ENCODE results near the gene EXOC3L4.
"Not testable (repeated sequence)": the region's sequence is repeated elsewhere in the genome, so short reads cannot be mapped to it uniquely, and the experiment has no call there.

Gene EXOC3L4

DNA sequence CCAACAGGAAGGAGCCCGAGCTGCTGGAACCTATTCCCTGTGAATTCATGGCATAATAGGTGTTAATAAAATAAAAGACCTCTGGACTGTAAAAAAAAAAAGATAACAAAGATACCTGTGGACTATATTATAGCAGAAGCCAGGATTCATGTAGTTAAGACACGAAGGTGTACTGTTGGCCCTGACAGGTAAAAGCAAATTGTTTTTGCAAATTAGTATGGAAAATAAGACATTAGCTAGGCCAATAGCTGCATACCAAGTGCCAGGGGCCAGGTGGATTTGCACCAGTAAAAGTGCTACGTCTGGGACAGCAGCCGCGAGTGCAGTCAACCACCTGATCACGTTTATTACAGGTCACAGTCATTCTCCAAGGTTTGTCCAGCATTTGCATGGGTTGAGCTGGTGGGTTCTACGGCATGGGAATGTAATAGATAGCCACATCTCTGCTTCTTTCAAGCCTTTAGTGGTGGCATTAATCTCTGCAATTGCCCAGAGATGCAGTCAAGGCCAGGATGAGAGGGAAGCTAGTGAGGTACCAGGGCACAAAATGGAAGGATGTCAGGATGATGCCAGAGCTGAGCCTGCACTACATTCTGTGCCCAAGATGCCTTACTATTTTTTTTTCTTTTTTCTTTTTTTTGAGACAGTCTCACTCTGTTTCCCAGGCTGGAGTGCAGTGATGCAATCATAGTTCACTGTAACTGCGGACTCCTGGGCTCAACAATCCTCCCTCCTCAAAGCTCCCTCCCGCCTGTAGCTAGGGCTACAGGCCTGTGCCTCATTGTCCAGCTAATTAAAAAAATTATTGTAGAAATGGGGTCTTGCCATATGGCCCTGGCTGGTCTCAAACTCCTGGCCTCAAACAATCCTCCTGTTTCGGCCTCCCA is 55.1 kb downstream of the EXOC3L4 start:
- Mint-ChIP-seq H3K4me3 (no peak overlapping the region), H3K27me3 (peaks cover 32 to 39% of the 10 kb centered on the region in 2 donors), H3K4me1 (ENCODE audit: low read depth in 2 of 2) (no peaks in the 10 kb centered on the region), H3K9me3 (no peaks in the 10 kb centered on the region), H3K27ac (no peak overlapping the region), H3K36me3 (ENCODE audit: insufficient read depth) (no peaks in the 10 kb centered on the region)
- no peak for ATAC-seq (replicated peaks)
- DNase-seq, result no peak

DNA sequence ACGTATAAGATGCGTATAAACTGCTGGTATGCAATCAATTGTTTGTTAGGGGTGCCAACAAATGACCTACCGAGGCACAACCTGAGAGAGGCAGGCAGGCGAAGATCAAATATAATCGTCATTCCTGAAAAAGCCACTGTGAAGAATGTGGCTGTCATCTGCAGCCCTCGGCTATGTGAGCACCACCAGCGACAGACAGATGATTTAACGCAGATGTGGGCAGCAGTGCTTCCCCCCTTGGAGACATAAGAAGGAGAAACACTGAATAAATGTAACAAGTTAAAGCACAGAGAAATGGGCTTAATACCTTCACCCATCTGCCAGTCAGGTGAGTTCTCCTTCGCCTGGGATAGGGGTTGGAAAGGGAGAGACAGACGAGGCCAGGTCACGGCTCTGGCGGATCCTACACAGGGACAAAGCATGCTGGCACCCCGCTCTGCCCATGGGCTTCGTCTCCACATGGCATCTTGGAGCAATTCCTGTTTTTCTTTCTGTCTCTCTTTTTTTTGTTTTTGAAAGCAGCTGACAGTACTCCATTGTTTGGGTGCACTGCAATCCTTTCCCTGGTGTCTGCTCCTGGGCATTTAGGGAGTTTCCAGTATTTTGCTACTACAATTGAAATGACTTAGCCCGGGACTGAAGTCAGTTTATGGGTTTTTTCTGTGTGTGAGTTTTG is 56.9 kb downstream of the EXOC3L4 start:
- Mint-ChIP-seq H3K9me3 (no peaks in the 10 kb centered on the region), H3K4me3 (no peak overlapping the region), H3K4me1 (ENCODE audit: low read depth in 2 of 2) (no peaks in the 10 kb centered on the region), H3K27ac (no peak overlapping the region), H3K27me3 (peaks cover 24 to 31% of the 10 kb centered on the region in 2 donors), H3K36me3 (ENCODE audit: insufficient read depth) (no peaks in the 10 kb centered on the region)
- no peak for DNase-seq
- no peak for ATAC-seq (replicated peaks)

DNA sequence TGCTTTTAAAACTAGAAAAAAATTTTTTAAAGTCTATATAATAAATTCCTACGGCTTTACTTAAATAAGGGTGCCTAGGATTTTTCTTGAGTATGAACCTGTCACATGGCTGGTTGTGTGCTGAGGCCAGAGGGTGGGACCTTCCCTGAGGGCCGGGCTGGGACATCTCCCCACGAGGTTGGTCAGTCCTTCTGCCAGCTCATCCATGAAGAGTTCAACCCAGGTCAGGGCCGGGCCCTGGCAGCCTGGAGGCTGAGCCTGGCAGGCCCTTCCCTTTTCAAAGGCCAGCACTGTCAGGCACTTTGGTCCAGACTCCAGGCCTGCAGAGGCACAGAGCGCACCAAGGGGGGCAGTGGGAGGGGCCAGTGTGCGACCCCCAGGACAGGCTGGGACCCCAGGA is 60.5 kb downstream of the EXOC3L4 start:
- no peak for DNase-seq
- no peak overlapping the region for H3K27ac Mint-ChIP-seq
- peaks cover 7 to 21% of the 10 kb centered on the region in 2 donors for H3K27me3 Mint-ChIP-seq
- no peaks in the 10 kb centered on the region for H3K36me3 Mint-ChIP-seq (ENCODE audit: insufficient read depth)
- no peak for ATAC-seq (replicated peaks)
- H3K9me3 Mint-ChIP-seq, result no peaks in the 10 kb centered on the region
- H3K4me3 Mint-ChIP-seq, result no peak overlapping the region
- H3K4me1 Mint-ChIP-seq (ENCODE audit: low read depth in 2 of 2), result no peaks in the 10 kb centered on the region

DNA sequence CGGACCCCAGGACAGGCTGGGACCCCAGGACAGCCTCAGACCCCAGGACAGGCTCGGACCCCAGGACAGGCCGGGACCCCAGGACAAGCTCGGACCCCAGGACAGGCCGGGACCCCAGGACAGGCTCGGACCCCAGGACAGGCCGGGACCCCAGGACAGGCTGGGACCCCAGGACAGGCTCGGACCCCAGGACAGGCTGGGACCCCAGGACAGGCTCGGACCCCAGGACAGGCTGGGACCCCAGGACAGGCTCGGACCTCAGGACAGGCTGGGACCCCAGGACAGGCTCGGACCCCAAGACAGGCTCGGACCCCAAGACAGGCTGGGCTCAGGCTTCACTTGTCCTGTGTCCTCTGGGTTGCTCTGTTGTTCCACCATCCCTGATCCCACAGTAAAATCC is 60.9 kb downstream of the EXOC3L4 start:
- not testable (repeated sequence) for H3K4me1 Mint-ChIP-seq (ENCODE audit: low read depth in 2 of 2)

DNA sequence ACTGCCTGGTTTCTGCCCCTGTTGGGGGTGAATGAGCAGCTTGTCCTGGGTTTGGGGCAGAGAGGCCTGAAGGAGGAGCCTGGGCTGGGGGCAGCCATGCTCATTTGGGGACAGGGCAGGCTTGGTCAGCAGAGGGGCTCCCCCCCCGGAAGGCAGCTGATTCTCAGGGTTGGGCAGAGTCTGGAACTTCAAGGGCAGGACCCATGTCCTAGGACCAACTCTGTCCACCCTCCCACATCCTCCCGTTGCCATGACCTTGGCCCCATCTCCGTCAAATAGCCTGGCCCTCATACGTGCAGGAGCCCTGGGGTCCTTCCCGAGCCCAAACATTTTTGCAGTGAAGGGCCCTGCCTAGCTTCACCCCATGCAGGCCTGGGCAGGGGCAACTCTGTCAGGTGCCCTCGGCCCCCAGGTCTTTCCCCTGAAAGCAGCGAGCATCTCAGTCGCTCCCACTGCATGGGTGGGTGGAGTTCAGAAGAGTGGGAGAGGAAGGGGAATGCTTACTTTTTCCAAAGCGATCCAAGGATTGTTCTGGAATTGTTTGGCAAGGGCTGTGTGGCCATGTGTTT is 61.4 kb downstream of the EXOC3L4 start:
- DNase-seq, result no peak
- Mint-ChIP-seq H3K27me3 (peaks cover 3 to 21% of the 10 kb centered on the region in 2 donors), H3K9me3 (no peaks in the 10 kb centered on the region), H3K36me3 (ENCODE audit: insufficient read depth) (no peaks in the 10 kb centered on the region), H3K4me1 (ENCODE audit: low read depth in 2 of 2) (peaks cover 0 to 2% of the 10 kb centered on the region in 2 donors), H3K4me3 (no peak overlapping the region), H3K27ac (no peak overlapping the region)
- ATAC-seq (replicated peaks), result no peak

More for the DNA sequence above, 60.9 kb downstream of the EXOC3L4 start:
- not testable (repeated sequence) for H3K36me3 Mint-ChIP-seq (ENCODE audit: insufficient read depth); ATAC-seq (replicated peaks); H3K4me3 Mint-ChIP-seq; H3K27ac Mint-ChIP-seq; DNase-seq; H3K9me3 Mint-ChIP-seq
- peaks cover 7 to 21% of the 10 kb centered on the region in 2 donors for H3K27me3 Mint-ChIP-seq

DNA sequence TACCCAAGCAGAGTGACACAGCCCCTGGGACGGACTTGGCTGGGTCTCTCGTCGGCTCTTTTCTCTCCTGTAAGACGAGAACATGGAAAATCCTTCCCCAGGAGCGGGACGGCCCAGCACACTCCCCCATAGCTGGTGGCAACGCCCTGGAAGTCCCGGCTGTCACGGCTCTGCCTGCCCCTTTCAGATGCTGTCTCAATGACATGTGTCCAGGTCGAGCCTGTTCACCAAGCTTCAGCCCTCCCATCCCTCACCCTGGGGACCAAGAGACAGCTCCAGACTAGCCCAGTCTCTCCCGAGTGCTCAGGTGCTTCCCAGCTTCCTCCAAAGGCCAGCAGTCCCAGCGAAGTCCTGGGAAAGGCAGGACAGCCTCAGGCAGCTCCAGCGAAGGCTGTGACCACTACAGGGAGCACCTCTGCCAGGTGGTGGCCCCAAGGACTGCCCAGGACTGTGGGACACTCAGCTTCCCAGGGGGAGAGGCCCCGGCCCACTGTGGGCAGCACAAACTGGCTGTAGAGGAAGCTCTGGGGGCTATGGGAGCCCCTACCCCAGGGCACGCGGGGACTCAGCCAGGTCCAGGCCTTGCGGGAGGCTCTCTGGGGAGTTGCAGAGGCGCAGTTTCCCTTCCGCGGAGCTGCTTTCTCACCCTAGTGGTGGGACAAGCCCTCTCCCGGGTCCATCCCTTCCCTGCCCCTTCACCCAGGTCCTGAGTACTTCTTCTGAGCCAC is 62.3 kb downstream of the EXOC3L4 start:
- Mint-ChIP-seq H3K9me3 (no peaks in the 10 kb centered on the region), H3K27ac (no peak overlapping the region), H3K27me3 (peaks cover 0 to 22% of the 10 kb centered on the region in 2 donors), H3K4me3 (no peak overlapping the region), H3K36me3 (ENCODE audit: insufficient read depth) (no peaks in the 10 kb centered on the region), H3K4me1 (ENCODE audit: low read depth in 2 of 2) (peaks cover 0 to 4% of the 10 kb centered on the region in 2 donors)
- ATAC-seq (replicated peaks), result no peak
- no peak for DNase-seq

DNA sequence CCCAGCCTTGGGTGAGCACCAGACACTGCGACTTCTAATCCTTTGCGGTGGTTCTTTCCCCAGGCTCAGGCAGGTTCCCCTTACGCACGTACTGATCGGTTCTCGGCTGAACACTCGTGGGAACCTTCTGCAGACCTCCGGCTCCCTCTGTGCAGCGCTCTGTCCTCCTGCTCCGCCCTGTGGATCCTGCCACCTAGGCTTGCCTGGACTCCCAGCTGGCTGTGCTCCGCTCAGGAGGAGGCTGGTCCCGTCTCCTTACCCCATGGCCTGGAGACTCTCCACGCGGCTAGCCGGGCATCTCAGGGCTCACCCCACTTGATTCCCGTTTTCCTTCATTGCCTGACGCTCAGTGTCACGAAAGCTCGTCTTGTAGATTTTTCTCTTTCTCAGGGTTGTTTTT is 63.4 kb downstream of the EXOC3L4 start:
- ATAC-seq (replicated peaks) (no peak), DNase-seq (no peak)
- no peak overlapping the region for H3K27ac Mint-ChIP-seq
- H3K36me3 Mint-ChIP-seq (ENCODE audit: insufficient read depth), result no peaks in the 10 kb centered on the region
- H3K9me3 Mint-ChIP-seq, result no peaks in the 10 kb centered on the region
- H3K4me3 Mint-ChIP-seq, result no peak overlapping the region
- H3K4me1 Mint-ChIP-seq (ENCODE audit: low read depth in 2 of 2), result peaks cover 0 to 4% of the 10 kb centered on the region in 2 donors
- H3K27me3 Mint-ChIP-seq, result peaks cover 0 to 34% of the 10 kb centered on the region in 2 donors

DNA sequence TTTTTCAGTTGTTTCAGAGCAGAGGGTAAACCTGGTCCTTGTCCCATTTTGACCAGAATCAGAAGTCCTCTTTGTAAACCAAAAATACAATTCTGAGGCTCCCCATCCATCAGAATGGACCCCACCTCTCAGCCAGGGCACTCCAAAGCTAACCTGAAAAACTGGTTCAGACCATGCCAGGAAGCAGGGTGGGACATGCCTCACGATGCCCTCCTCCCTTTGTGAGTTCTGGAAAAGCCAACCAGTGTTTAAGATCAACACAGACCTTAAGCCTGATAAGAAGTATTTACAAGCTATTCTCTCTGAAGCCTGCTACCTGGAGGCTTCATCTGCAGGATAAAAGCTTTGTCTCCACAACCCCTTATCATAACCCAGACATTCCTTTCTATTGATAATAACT is 64.2 kb downstream of the EXOC3L4 start:
- no peak overlapping the region for H3K27ac Mint-ChIP-seq
- peaks cover 0 to 4% of the 10 kb centered on the region in 2 donors for H3K4me1 Mint-ChIP-seq (ENCODE audit: low read depth in 2 of 2)
- H3K9me3 Mint-ChIP-seq, result no peaks in the 10 kb centered on the region
- DNase-seq, result no peak
- no peaks in the 10 kb centered on the region for H3K36me3 Mint-ChIP-seq (ENCODE audit: insufficient read depth)
- H3K4me3 Mint-ChIP-seq, result no peak overlapping the region
- no peak for ATAC-seq (replicated peaks)
- H3K27me3 Mint-ChIP-seq, result peaks cover 0 to 41% of the 10 kb centered on the region in 2 donors

Measured in effector memory CD8-positive, alpha-beta T cell (primary cell).